Spleen (tissue), 11 donors: ENCODE measurements around the gene RFNG. TPM values are rescaled to one million over a fixed set of nuclear protein-coding genes. Genes with fewer than 3 reads are reported as not detected.
"Not testable (repeated sequence)": the region's sequence is repeated elsewhere in the genome, so short reads cannot be mapped to it uniquely, and the experiment has no call there.

Experiments used
- DNase-seq: peaks from one replicate; pipeline ENCODE4 v3.0.0-alpha.2; 2020
- H3K27ac ChIP-seq, 8 donors: fragments of 200-600 bp; sonication (generic) in 7 of 8; 1 replicate in 4 of 8; 2 replicates in 4 of 8; pipeline versions ENCODE4 v1.5.0 to v1.8.0; 2016 to 2021; ENCODE audit warnings: inconsistent platforms in 4 of 8, mild to moderate bottlenecking in 4 of 8, moderate library complexity in 1 of 8
- H3K27me3 ChIP-seq, 7 donors: fragments of 200-600 bp; sonication (generic) in 6 of 7; replicated peaks in 1 of 7; 1 replicate in 4 of 7; 2 replicates in 3 of 7; pipeline versions ENCODE4 v1.5.0 to v1.8.0; 2016 to 2021; ENCODE audit warnings: inconsistent platforms in 3 of 7, mild to moderate bottlenecking in 1 of 7
- H3K36me3 ChIP-seq, 6 donors: fragments of 200-600 bp; sonication (generic) in 5 of 6; 1 replicate in 4 of 6; 2 replicates in 2 of 6; pipeline versions ENCODE4 v1.5.0 to v1.8.0; 2016 to 2021; ENCODE audit warnings: inconsistent platforms in 2 of 6
- H3K4me1 ChIP-seq, 6 donors: fragments of 200-600 bp; sonication (generic) in 5 of 6; 1 replicate in 3 of 6; 2 replicates in 3 of 6; pipeline versions ENCODE4 v1.5.0 to v1.8.0; 2016 to 2021; ENCODE audit warnings: inconsistent platforms in 3 of 6
- H3K4me3 ChIP-seq, 8 donors: fragments of 200-600 bp; sonication (generic) in 7 of 8; 1 replicate in 4 of 8; 2 replicates in 4 of 8; pipeline versions ENCODE4 v1.5.0 to v1.8.0; 2016 to 2021; ENCODE audit warnings: inconsistent platforms in 4 of 8, mild to moderate bottlenecking in 4 of 8, moderate library complexity in 2 of 8
- H3K9me3 ChIP-seq, 8 donors: fragments of 200-600 bp; sonication (generic) in 7 of 8; 1 replicate in 4 of 8; 2 replicates in 4 of 8; pipeline versions ENCODE4 v1.5.0 to v1.8.0; 2016 to 2021; ENCODE audit warnings: inconsistent platforms in 4 of 8
- POLR2A ChIP-seq, 3 donors: fragments of 450-650 bp; IDR thresholded peaks; one replicate each; pipeline ENCODE4 v1.5.1; 2017; ENCODE audit warnings: antibody characterized with exemption in 3 of 3, mild to moderate bottlenecking in 1 of 3
- POLR2AphosphoS5 ChIP-seq, 3 donors: sonication (generic); formaldehyde crosslinking; IDR thresholded peaks; one replicate each; pipeline ENCODE4 v1.5.1; 2017; ENCODE audit warnings: antibody characterized with exemption in 3 of 3
- WGBS, 5 donors: extraction: QIAGEN DNeasy Blood & Tissue Kit in 3 of 5; methylation state at CpG; one replicate each; pipeline versions ENCODE4 v1.1.5 to v1.1.7; 2013 to 2018; 5-methylcytosine and 5-hydroxymethylcytosine counted together
- intact Hi-C: fragments of 100-400 bp; cut with DNase I; formaldehyde crosslinking; loops from one replicate; pipeline ENCODE4 v1.15.0; 2023; ENCODE audit warnings: low total_unique reads
- polyA plus RNA-seq, 3 donors: library from polyadenylated mRNA; stranded (reverse); fragments of 200-250 nt; gene quantifications; one replicate each; pipeline ENCODE4 v1.2.1, GENCODE V29; 2013
- total RNA-seq, 7 donors: library from RNA; depleted of rRNA in 3 of 7; stranded (reverse); fragments of >200 nt in 3 of 7; fragmentation: NEBNext Ultra II Directional in 4 of 7; extraction: Animal tissue kit (Norgen Biotek cat#: 25700) in 4 of 7; gene quantifications; one replicate each; pipeline versions ENCODE4 v1.1.0 to v1.2.1, GENCODE V29; 2016 to 2021
- TF ChIP-seq, protein P1 (sequence below), 11 experiments: fragments of 200-600 bp in 7 of 11; fragments of 450-650 bp in 4 of 11; sonication (generic) in 4 of 11; IDR thresholded peaks in 8 of 11; conservative IDR thresholded peaks in 3 of 11; 1 replicate in 7 of 11; 2 replicates in 4 of 11; pipeline versions ENCODE4 v1.4.0 to v1.8.0; 2016 to 2021; ENCODE audit warnings: antibody characterized with exemption in 11 of 11, inconsistent platforms in 4 of 11, mild to moderate bottlenecking in 1 of 11
- donor health status: healthy with polysubstance abuse.
- donor health status: DM: no; HTN: no; CAD: no; lungs with moderate emphysema.
- donor health status: DM: no; HTN: no; CAD: no.
- donor health status: Bipolar disorder and iron deficiency.
- donor health status: healthy.
- donor health status: DM: no; HTN: no; CAD: no.
- donor health status: DM: yes; HTN: yes; CAD: no.

RFNG gene
- total and polyA plus RNA-seq, 10 donors = 21.4 to 42.3 (median 27.2) TPM

DNA sequence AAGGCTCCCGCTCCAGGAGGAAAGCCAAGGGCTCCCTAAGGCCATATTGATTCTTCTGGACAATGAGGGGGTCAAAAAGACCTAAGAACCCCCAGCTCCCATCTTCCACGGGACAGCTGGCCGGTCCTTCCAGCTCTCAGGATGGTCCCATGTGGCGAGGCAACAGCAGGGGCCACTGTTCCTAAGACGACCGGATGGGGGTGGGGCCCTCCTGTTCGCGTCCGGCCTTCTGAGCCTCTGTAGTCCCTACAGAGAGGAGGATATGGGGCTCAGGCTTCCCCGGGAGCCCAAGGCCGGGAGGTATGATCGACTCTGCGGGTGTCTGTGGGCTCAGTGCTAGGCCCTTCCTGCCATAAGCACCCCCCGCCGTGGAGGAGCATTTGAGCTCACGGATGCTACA, 8.1 kb downstream of the RFNG start:
- H3K27ac ChIP-seq = no peak overlapping the region
- DNase-seq = no peak
- H3K4me1 ChIP-seq = peaks cover 0 to 6% (median 0%) of the 10 kb centered on the region in 6 donors
- peaks cover 0 to 23% (median 7%) of the 10 kb centered on the region in 6 donors for H3K36me3 ChIP-seq
- H3K4me3 ChIP-seq = no peak overlapping the region
- intact Hi-C loops = loop anchor here (10.0 kb wide), 1 partner anchor 61 kb away; no protein-coding TSS in a partner anchor
- no peaks in the 10 kb centered on the region for H3K9me3 ChIP-seq
- H3K27me3 ChIP-seq = no peaks in the 10 kb centered on the region
- no peak for TF ChIP-seq POLR2A (IDR thresholded peaks at IDR 0.05)
- TF ChIP-seq, protein P1, sequence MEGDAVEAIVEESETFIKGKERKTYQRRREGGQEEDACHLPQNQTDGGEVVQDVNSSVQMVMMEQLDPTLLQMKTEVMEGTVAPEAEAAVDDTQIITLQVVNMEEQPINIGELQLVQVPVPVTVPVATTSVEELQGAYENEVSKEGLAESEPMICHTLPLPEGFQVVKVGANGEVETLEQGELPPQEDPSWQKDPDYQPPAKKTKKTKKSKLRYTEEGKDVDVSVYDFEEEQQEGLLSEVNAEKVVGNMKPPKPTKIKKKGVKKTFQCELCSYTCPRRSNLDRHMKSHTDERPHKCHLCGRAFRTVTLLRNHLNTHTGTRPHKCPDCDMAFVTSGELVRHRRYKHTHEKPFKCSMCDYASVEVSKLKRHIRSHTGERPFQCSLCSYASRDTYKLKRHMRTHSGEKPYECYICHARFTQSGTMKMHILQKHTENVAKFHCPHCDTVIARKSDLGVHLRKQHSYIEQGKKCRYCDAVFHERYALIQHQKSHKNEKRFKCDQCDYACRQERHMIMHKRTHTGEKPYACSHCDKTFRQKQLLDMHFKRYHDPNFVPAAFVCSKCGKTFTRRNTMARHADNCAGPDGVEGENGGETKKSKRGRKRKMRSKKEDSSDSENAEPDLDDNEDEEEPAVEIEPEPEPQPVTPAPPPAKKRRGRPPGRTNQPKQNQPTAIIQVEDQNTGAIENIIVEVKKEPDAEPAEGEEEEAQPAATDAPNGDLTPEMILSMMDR (IDR thresholded peaks at IDR 0.05 in 8 of 11, conservative IDR thresholded peaks at IDR 0.05 in 3 of 11) = no peak
- TF ChIP-seq POLR2AphosphoS5 (IDR thresholded peaks at IDR 0.05) = no peak
- WGBS, 5 donors = 75 to 85% (median 79%) methylated on average over 10 to 16 of the region's 16 CpGs

- Histone ChIP-seq H3K4me1 (peaks cover 0 to 15% (median 6%) of the 10 kb centered on the region in 6 donors), H3K27me3 (no peaks in the 10 kb centered on the region), H3K9me3 (no peaks in the 10 kb centered on the region), H3K27ac (no peak overlapping the region), H3K36me3 (peaks cover 0 to 14% (median 6%) of the 10 kb centered on the region in 6 donors), H3K4me3 (no peak overlapping the region)
- intact Hi-C loops = loop anchor here (10.0 kb wide), 1 partner anchor 62 kb away; no protein-coding TSS in a partner anchor
- 88 to 94% (median 90%) methylated on average over 9 of the region's 9 CpGs for WGBS, 5 donors
- TF ChIP-seq POLR2A (IDR thresholded peaks at IDR 0.05) (no peak), POLR2AphosphoS5 (IDR thresholded peaks at IDR 0.05) (no peak)
- TF ChIP-seq, protein P1 (IDR thresholded peaks at IDR 0.05 in 8 of 11, conservative IDR thresholded peaks at IDR 0.05 in 3 of 11) = no peak
- DNase-seq = no peak
These were observed 9.0 kb downstream of the RFNG start for GRCh38 chr17:82042649-82043048.

- no peak overlapping the region for H3K27ac ChIP-seq
- WGBS, 5 donors = 73 to 88% (median 80%) methylated on average over 17 of the region's 17 CpGs
- H3K27me3 ChIP-seq = no peaks in the 10 kb centered on the region
- H3K4me1 ChIP-seq = peaks cover 5 to 28% (median 17%) of the 10 kb centered on the region in 6 donors
- H3K4me3 ChIP-seq = no peak overlapping the region
- DNase-seq = no peak
- TF ChIP-seq POLR2AphosphoS5 (IDR thresholded peaks at IDR 0.05) (no peak), POLR2A (IDR thresholded peaks at IDR 0.05) (no peak)
- TF ChIP-seq, protein P1 (IDR thresholded peaks at IDR 0.05 in 8 of 11, conservative IDR thresholded peaks at IDR 0.05 in 3 of 11) = no peak
- H3K36me3 ChIP-seq = peaks cover 0 to under 1% (median 0%) of the 10 kb centered on the region in 6 donors
- intact Hi-C loops = loop anchor here (10.0 kb wide), 1 partner anchor 64 kb away; no protein-coding TSS in a partner anchor
- no peaks in the 10 kb centered on the region for H3K9me3 ChIP-seq
These were observed 10.3 kb downstream of the RFNG start for GRCh38 chr17:82041144-82041814.

GRCh38 chr17:82039695-82040299, 11.8 kb downstream of the RFNG start:
- H3K9me3 ChIP-seq = no peaks in the 10 kb centered on the region
- H3K36me3 ChIP-seq = peaks cover 0 to 12% (median 0%) of the 10 kb centered on the region in 6 donors
- H3K27ac ChIP-seq = no peak overlapping the region
- 94 to 98% (median 95%) methylated on average over 6 to 8 of the region's 8 CpGs for WGBS, 5 donors
- no peak for TF ChIP-seq POLR2AphosphoS5 (IDR thresholded peaks at IDR 0.05)
- TF ChIP-seq POLR2A (IDR thresholded peaks at IDR 0.05) = no peak
- TF ChIP-seq, protein P1 (IDR thresholded peaks at IDR 0.05 in 8 of 11, conservative IDR thresholded peaks at IDR 0.05 in 3 of 11) = no peak
- no peak for DNase-seq
- H3K4me3 ChIP-seq = no peak overlapping the region
- intact Hi-C loops = loop anchor here (10.0 kb wide), 1 partner anchor 65 kb away; no protein-coding TSS in a partner anchor
- peaks cover 6 to 42% (median 22%) of the 10 kb centered on the region in 6 donors for H3K4me1 ChIP-seq
- H3K27me3 ChIP-seq = no peaks in the 10 kb centered on the region

- WGBS, 5 donors = 66 to 80% (median 78%) methylated on average over 16 of the region's 16 CpGs
- H3K36me3 ChIP-seq = peaks cover 0 to 12% (median 0%) of the 10 kb centered on the region in 6 donors
- H3K9me3 ChIP-seq, intact Hi-C loops, DNase-seq, H3K27me3 ChIP-seq, H3K4me3 ChIP-seq, H3K27ac ChIP-seq: not testable (repeated sequence)
- peaks cover 6 to 42% (median 22%) of the 10 kb centered on the region in 6 donors for H3K4me1 ChIP-seq
These were observed 12.7 kb downstream of the RFNG start for GRCh38 chr17:82038796-82039409.
